Measurements from ENCODE around the gene CLIP2. TPM values are rescaled to one million over a fixed set of nuclear protein-coding genes. Genes with fewer than 3 reads are reported as not detected.

Gene CLIP2
- total and polyA plus RNA-seq, 2 of the 8 experiments (the other 6 are each of a cell fraction or from before 2014, with no cell fraction given), result 8.3 to 41.5 TPM

DNA sequence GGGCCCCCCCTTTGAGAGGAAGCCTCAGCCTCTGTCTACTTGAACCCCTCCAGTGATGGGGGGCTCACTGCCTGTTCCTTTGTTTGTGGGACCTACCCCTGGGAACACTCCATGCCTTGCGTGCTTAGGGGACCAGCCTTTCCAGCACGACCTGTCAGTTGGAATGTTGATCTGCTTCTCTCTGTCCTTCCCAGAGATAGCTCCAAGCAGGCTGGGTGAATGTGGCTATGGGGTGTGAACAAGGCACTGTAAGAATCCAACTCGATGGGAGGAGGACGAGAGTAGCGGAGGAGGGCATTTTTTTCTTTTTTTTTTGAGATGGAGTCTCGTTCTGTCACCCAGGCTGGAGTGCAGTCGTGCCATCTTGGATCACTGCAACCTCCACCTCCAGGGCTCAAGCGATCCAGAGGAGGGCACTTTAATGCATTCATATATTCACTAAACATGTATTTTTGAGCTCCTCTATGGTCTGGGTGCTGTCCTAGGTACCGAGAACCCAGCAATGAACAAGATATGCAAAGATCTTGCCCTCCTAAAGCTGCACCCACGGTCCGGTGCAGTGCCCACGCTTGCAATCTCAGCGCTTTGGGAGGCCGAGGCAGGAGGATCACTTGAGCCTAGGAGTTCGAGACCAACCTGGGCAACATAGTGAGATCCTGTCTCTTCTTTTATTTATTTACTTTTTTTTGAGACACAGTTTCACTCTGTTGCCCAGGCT, 8.5 kb downstream of the CLIP2 start:
- H2AFZ ChIP-seq (ENCODE audit: low read length), result no peak overlapping the region
- H3K56ac ChIP-seq (replicated peaks; ENCODE audit: insufficient read length, low read depth, low read length), result no peak overlapping the region
- no peak overlapping the region for H4K91ac ChIP-seq (replicated peaks; ENCODE audit: insufficient read length, low read length)
- no peak overlapping the region for H3K4me3 ChIP-seq (ENCODE audit: extremely low read depth in 1 of 4, insufficient read depth in 2 of 4, low read depth in 3 of 4, low read length in 4 of 4)
- H3K18ac ChIP-seq (ENCODE audit: extremely low read depth, low read length), result no peak overlapping the region
- H3K4me2 ChIP-seq (ENCODE audit: insufficient read depth in 1 of 2, low read depth in 2 of 2, low read length in 2 of 2), result no peak overlapping the region
- H2BK15ac ChIP-seq (ENCODE audit: low read length), result no peak overlapping the region
- no peak overlapping the region for H2BK120ac ChIP-seq (replicated peaks; ENCODE audit: low read depth, low read length)
- H3K79me2 ChIP-seq (ENCODE audit: control insufficient read depth in 1 of 2, insufficient read depth in 2 of 2, low read length in 2 of 2), result peaks cover 0 to 64% of the 10 kb centered on the region in 2 experiments; a peak in 2 of 4 replicates
- no peaks in the 10 kb centered on the region for H3K27me3 ChIP-seq (replicated peaks in 1 of 4; ENCODE audit: control insufficient read depth in 3 of 4, extremely low read depth in 1 of 4, insufficient read depth in 3 of 4, low read length in 3 of 4)
- no peak for FAIRE-seq
- TF ChIP-seq SP2 (IDR thresholded peaks at IDR 0.05; ENCODE audit: low read length) (no peak), POU5F1 (IDR thresholded peaks at IDR 0.05; ENCODE audit: low read depth, low read length) (no peak), POLR2A (IDR thresholded peaks at IDR 0.05; ENCODE audit: control extremely low read depth in 1 of 2, low read depth in 2 of 2, low read length in 2 of 2) (no peak), RFX5 (IDR thresholded peaks at IDR 0.05; ENCODE audit: borderline replicate concordance, low read depth, low read length) (no peak), BACH1 (IDR thresholded peaks at IDR 0.05; ENCODE audit: low read length) (no peak), RBBP5 (IDR thresholded peaks at IDR 0.05; ENCODE audit: borderline replicate concordance, low read depth, low read length) (no peak), EGR1 (IDR thresholded peaks at IDR 0.05; ENCODE audit: borderline replicate concordance, low read depth, low read length) (no peak), RAD21 (IDR thresholded peaks at IDR 0.05 in 1 of 2, conservative IDR thresholded peaks at IDR 0.05 in 1 of 2; ENCODE audit: low read depth in 2 of 2, low read length in 2 of 2) (no peak), SRF (IDR thresholded peaks at IDR 0.05; ENCODE audit: low read depth, low read length) (no peak)
- no peaks in the 10 kb centered on the region; a peak in 1 of 8 replicates for H3K36me3 ChIP-seq (ENCODE audit: control insufficient read depth in 2 of 4, insufficient read depth in 4 of 4, low read length in 3 of 4)
- no peak overlapping the region for H3K9ac ChIP-seq (replicated peaks in 1 of 4; ENCODE audit: extremely low read depth in 1 of 4, low read depth in 3 of 4, low read length in 3 of 4)
- no peak overlapping the region for H2BK5ac ChIP-seq (ENCODE audit: low read depth, low read length)
- no peak overlapping the region for H4K5ac ChIP-seq (ENCODE audit: insufficient read length, low read depth, low read length)
- no peak overlapping the region for H3K23ac ChIP-seq (ENCODE audit: insufficient read length)
- H3K9me3 ChIP-seq (ENCODE audit: insufficient read depth in 2 of 2, low read depth in 1 of 2, low read length in 1 of 2), result peaks cover 0 to 2% of the 10 kb centered on the region in 2 experiments; a peak in 1 of 4 replicates
- H3K4me1 ChIP-seq (replicated peaks in 1 of 4; ENCODE audit: control insufficient read depth in 3 of 4, insufficient read depth in 4 of 4, low read length in 3 of 4), result peaks cover 8 to 16% (median 13%) of the 10 kb centered on the region in 4 experiments
- no peak overlapping the region for H2AK5ac ChIP-seq (ENCODE audit: low read depth, low read length)
- H3K79me1 ChIP-seq (ENCODE audit: low read depth, low read length), result no peaks in the 10 kb centered on the region; the same call in 1 of the 2 replicates
- no peak overlapping the region for H2BK12ac ChIP-seq (ENCODE audit: low read depth, low read length)
- POLR2A ChIA-PET (ENCODE audit: partially characterized antibody), result interaction anchor here (0.7 kb wide), 1 partner anchor 19 kb away, joined by 3 read pairs; no protein-coding TSS in a partner anchor
- H3K14ac ChIP-seq (ENCODE audit: insufficient read length), result no peak overlapping the region
- 94% methylated on average over 15 of the region's 15 CpGs; no CpG with 5 or more reads in 1 of the 2 experiments for WGBS, 2 experiments (ENCODE audit: extremely low coverage in 1 of 2, insufficient coverage in 1 of 2, insufficient read length in 1 of 2, insufficient replicate concordance in 2 of 2, low coverage in 1 of 2, low lambda C conversion rate in 2 of 2, missing lambda C conversion rate in 1 of 2)
- H2BK20ac ChIP-seq (ENCODE audit: low read length), result no peak overlapping the region
- no peak for DNase-seq (ENCODE audit: low read depth in 1 of 2, low spot score in 2 of 2)
- no peaks in the 10 kb centered on the region for H3K23me2 ChIP-seq (ENCODE audit: low read depth, low read length)
- no peak overlapping the region for H3K4ac ChIP-seq (replicated peaks; ENCODE audit: insufficient read length, low read depth, low read length)
- peaks cover 3 to 12% of the 10 kb centered on the region in 2 experiments for H4K20me1 ChIP-seq (replicated peaks in 1 of 2; ENCODE audit: control insufficient read depth in 1 of 2, insufficient read depth in 2 of 2, low read length in 2 of 2)
- no peak overlapping the region for H4K8ac ChIP-seq (ENCODE audit: extremely low read depth, insufficient read depth, low read length)
- CTCF ChIA-PET (ENCODE audit: partially characterized antibody), result interaction anchor here (0.6 to 3.4 kb wide), 8 partner anchors 18 to 152 kb away, joined by 3 to 16 read pairs (median 4); no protein-coding TSS in a partner anchor
- no peak overlapping the region for H3K27ac ChIP-seq (ENCODE audit: low read depth, low read length)
